HG03565 (cell line): ENCODE measurements around the gene TNS3.
A peak's percentile ranks its signal among the peaks of the same experiment; 100 is the strongest.
"Not testable (repeated sequence)": the region's sequence is repeated elsewhere in the genome, so short reads cannot be mapped to it uniquely, and the experiment has no call there.

Source experiments
- ATAC-seq: cut with Tn5 transposase; IDR thresholded peaks from one replicate; pipeline ENCODE4 v1.9.1; 2021; ENCODE audit warnings: mild to moderate bottlenecking, moderate library complexity; ENCODE audit not compliant: unreplicated experiment

TNS3 gene

GRCh38 chr7:47273974-47274766, 307.7 kb downstream of the TNS3 start:
- ATAC-seq: no peak

- no peak for ATAC-seq
Observed at GRCh38 chr7:47273088-47273487, 308.8 kb downstream of the TNS3 start.

GRCh38 chr7:47271749-47272148, 310.2 kb downstream of the TNS3 start:
- ATAC-seq: no peak

- ATAC-seq: no peak
Observed at GRCh38 chr7:47268851-47269836, 312.8 kb downstream of the TNS3 start.

- no peak for ATAC-seq
Observed at GRCh38 chr7:47267346-47267745, 314.6 kb downstream of the TNS3 start.

- ATAC-seq: no peak
Observed at GRCh38 chr7:47266799-47267198, 315.1 kb downstream of the TNS3 start.

GRCh38 chr7:47266131-47266706, 315.7 kb downstream of the TNS3 start:
- peak; percentile 88 for ATAC-seq

- ATAC-seq: no peak
Observed at GRCh38 chr7:47265621-47266020, 316.3 kb downstream of the TNS3 start.

GRCh38 chr7:47264021-47264651, 317.8 kb downstream of the TNS3 start:
- ATAC-seq: no peak

GRCh38 chr7:47262881-47263280, 319.0 kb downstream of the TNS3 start:
- no peak for ATAC-seq

- not testable (repeated sequence) for ATAC-seq
Observed at GRCh38 chr7:47262160-47262559, 319.8 kb downstream of the TNS3 start.

- no peak for ATAC-seq
Observed at GRCh38 chr7:47260270-47260669, 321.6 kb downstream of the TNS3 start.

- no peak for ATAC-seq
Observed at GRCh38 chr7:47259682-47260081, 322.2 kb downstream of the TNS3 start.

GRCh38 chr7:47258798-47259197, 323.1 kb downstream of the TNS3 start:
- no peak for ATAC-seq

GRCh38 chr7:47256016-47256415, 325.9 kb downstream of the TNS3 start:
- no peak for ATAC-seq

- no peak for ATAC-seq
Observed at GRCh38 chr7:47255441-47255840, 326.5 kb downstream of the TNS3 start.

- no peak for ATAC-seq
Observed at GRCh38 chr7:47255007-47255406, 326.9 kb downstream of the TNS3 start.

- peak; percentile 80 for ATAC-seq
Observed at GRCh38 chr7:47254081-47254977, 327.6 kb downstream of the TNS3 start.

GRCh38 chr7:47253650-47254080, 328.2 kb downstream of the TNS3 start:
- ATAC-seq: peak; percentile 21

- ATAC-seq: no peak
Observed at GRCh38 chr7:47252675-47253074, 329.2 kb downstream of the TNS3 start.
